Astrocyte (in vitro differentiated cells and primary cell): ENCODE results near the gene PRR5L. TPM values are rescaled to one million over a fixed set of nuclear protein-coding genes. Genes with fewer than 3 reads are reported as not detected.
"Not testable (repeated sequence)": the region's sequence is repeated elsewhere in the genome, so short reads cannot be mapped to it uniquely, and the experiment has no call there.

Experiments
- DNase-seq: peaks from one replicate; pipeline ENCODE4 v3.0.0-alpha.2; 2010; ENCODE audit warnings: low read depth
- FAIRE-seq: peaks from 2 replicates; lab custom pipeline; 2011; peaks lifted over from hg19 to GRCh38; lab: Jason Lieb, UNC
- H2AFZ ChIP-seq: 2 replicates; pipeline ENCODE4 v1.6.0; 2012; ENCODE audit warnings: low read depth, low read length, inconsistent platforms
- H3K27ac ChIP-seq: 2 replicates; pipeline ENCODE4 v1.5.1; 2011; ENCODE audit warnings: low read depth, low read length, inconsistent platforms
- H3K27me3 ChIP-seq: 2 replicates; pipeline ENCODE4 v1.6.0; 2011; ENCODE audit warnings: low read length, inconsistent platforms; ENCODE audit not compliant: insufficient read depth
- H3K36me3 ChIP-seq: 2 replicates; pipeline ENCODE4 v1.5.1; 2011; ENCODE audit warnings: low read length, inconsistent platforms; ENCODE audit not compliant: insufficient read depth
- H3K4me1 ChIP-seq: 2 replicates; pipeline ENCODE4 v1.5.1; 2011; ENCODE audit warnings: low read length, inconsistent platforms; ENCODE audit not compliant: insufficient read depth
- H3K4me2 ChIP-seq: 2 replicates; pipeline ENCODE4 v1.6.0; 2012; ENCODE audit warnings: low read length, inconsistent platforms
- H3K4me3 ChIP-seq: 2 replicates; pipeline ENCODE4 v1.5.1; 2011; ENCODE audit warnings: low read depth, mild to moderate bottlenecking, low read length, inconsistent platforms; ENCODE audit not compliant: insufficient read depth
- H3K79me2 ChIP-seq: 2 replicates; pipeline ENCODE4 v1.6.0; 2012; ENCODE audit warnings: mild to moderate bottlenecking, low read length, inconsistent platforms; ENCODE audit not compliant: insufficient read depth
- H3K9ac ChIP-seq: 2 replicates; pipeline ENCODE4 v1.6.0; 2012; ENCODE audit warnings: mild to moderate bottlenecking, low read length, inconsistent platforms
- H3K9me3 ChIP-seq: 2 replicates; pipeline ENCODE4 v1.5.1; 2012; ENCODE audit warnings: low read depth, mild to moderate bottlenecking, low read length, inconsistent platforms; ENCODE audit not compliant: insufficient read depth
- H4K20me1 ChIP-seq: 2 replicates; pipeline ENCODE4 v1.6.0; 2012; ENCODE audit warnings: low read length, inconsistent platforms; ENCODE audit not compliant: insufficient read depth
- H3K27ac Mint-ChIP-seq: one replicate; pipeline ENCODE4 v1.8.0; 2021; ENCODE audit warnings: mild to moderate bottlenecking, mixed read lengths; ENCODE audit not compliant: unreplicated experiment
- H3K27me3 Mint-ChIP-seq: one replicate; pipeline ENCODE4 v1.8.0; 2021; ENCODE audit warnings: low read depth, mixed read lengths; ENCODE audit not compliant: unreplicated experiment
- H3K36me3 Mint-ChIP-seq: one replicate; pipeline ENCODE4 v1.8.0; 2021; ENCODE audit warnings: low read depth, mixed read lengths; ENCODE audit not compliant: unreplicated experiment
- H3K4me1 Mint-ChIP-seq: one replicate; pipeline ENCODE4 v1.8.0; 2021; ENCODE audit warnings: low read depth, mixed read lengths; ENCODE audit not compliant: unreplicated experiment
- H3K4me3 Mint-ChIP-seq: one replicate; pipeline ENCODE4 v1.8.0; 2021; ENCODE audit warnings: mild to moderate bottlenecking, moderate library complexity, mixed read lengths; ENCODE audit not compliant: unreplicated experiment
- H3K9me3 Mint-ChIP-seq: one replicate; pipeline ENCODE4 v1.8.0; 2021; ENCODE audit warnings: mild to moderate bottlenecking, mixed read lengths; ENCODE audit not compliant: unreplicated experiment
- CTCF ChIP-seq: IDR thresholded peaks from 2 replicates; pipeline ENCODE4 v1.5.1; 2011; ENCODE audit warnings: low read depth, mild to moderate bottlenecking, inconsistent platforms, low read length, moderate library complexity; ENCODE audit not compliant: insufficient read depth
- EZH2 ChIP-seq: IDR thresholded peaks from 2 replicates; pipeline ENCODE4 v1.6.1; 2012; ENCODE audit warnings: mild to moderate bottlenecking, low read length, inconsistent platforms; ENCODE audit not compliant: insufficient read depth
- total RNA-seq: library from RNA; stranded (reverse); gene quantifications from 2 replicates; pipeline ENCODE4 v1.2.1, GENCODE V29; 2021

The PRR5L gene
- total RNA-seq, 1 donor from 2014 or later, result 55.6 TPM

- H2AFZ ChIP-seq, DNase-seq, H3K36me3 Mint-ChIP-seq, H3K27ac ChIP-seq, H3K4me3 Mint-ChIP-seq, H3K4me2 ChIP-seq, H3K9ac ChIP-seq, FAIRE-seq, H3K4me1 Mint-ChIP-seq, H3K27ac Mint-ChIP-seq, H3K9me3 ChIP-seq, H3K4me1 ChIP-seq, H3K36me3 ChIP-seq, H3K79me2 ChIP-seq, H4K20me1 ChIP-seq, H3K4me3 ChIP-seq, H3K27me3 Mint-ChIP-seq, H3K27me3 ChIP-seq, H3K9me3 Mint-ChIP-seq: not testable (repeated sequence)
Measured at GRCh38 chr11:36325403-36325802, 29.3 kb downstream of the PRR5L start.

- no peaks in the 10 kb centered on the region for H3K79me2 ChIP-seq
- H3K4me2 ChIP-seq, result no peak overlapping the region
- H3K9me3 Mint-ChIP-seq, result peaks cover 4% of the 10 kb centered on the region
- TF ChIP-seq EZH2 (no peak), CTCF (no peak)
- FAIRE-seq (peak; percentile 41), DNase-seq (no peak)
- H3K27ac Mint-ChIP-seq, result no peak overlapping the region
- H3K36me3 Mint-ChIP-seq, result peaks cover 2% of the 10 kb centered on the region
- H3K27me3 Mint-ChIP-seq, result no peaks in the 10 kb centered on the region
- no peak overlapping the region for H2AFZ ChIP-seq
- H3K4me1 ChIP-seq, result peaks cover 9% of the 10 kb centered on the region
- no peak overlapping the region for H3K4me3 ChIP-seq
- H3K9ac ChIP-seq, result no peak overlapping the region
- no peaks in the 10 kb centered on the region for H3K9me3 ChIP-seq
- H3K4me1 Mint-ChIP-seq, result peaks cover 8% of the 10 kb centered on the region
- peaks cover 2% of the 10 kb centered on the region for H3K27me3 ChIP-seq
- no peak overlapping the region for H3K27ac ChIP-seq
- no peak overlapping the region for H3K4me3 Mint-ChIP-seq
- H4K20me1 ChIP-seq, result no peaks in the 10 kb centered on the region
- H3K36me3 ChIP-seq, result no peaks in the 10 kb centered on the region
Measured at GRCh38 chr11:36326524-36327419, 30.7 kb downstream of the PRR5L start.

GRCh38 chr11:36328966-36329673 is 33.0 kb downstream of the PRR5L start:
- TF ChIP-seq EZH2 (no peak), CTCF (no peak)
- no peak for FAIRE-seq
- H3K9me3 Mint-ChIP-seq, result peaks cover 4% of the 10 kb centered on the region

More at GRCh38 chr11:36328966-36329673, 33.0 kb downstream of the PRR5L start:
- peak; percentile 46 for DNase-seq
- H3K4me3 Mint-ChIP-seq, result no peak overlapping the region
- H3K27me3 ChIP-seq, result no peaks in the 10 kb centered on the region
- H2AFZ ChIP-seq, result no peak overlapping the region
- no peaks in the 10 kb centered on the region for H3K27me3 Mint-ChIP-seq
- no peaks in the 10 kb centered on the region for H3K9me3 ChIP-seq
- H3K9ac ChIP-seq, result no peak overlapping the region
- no peak overlapping the region for H3K27ac ChIP-seq
- H3K79me2 ChIP-seq, result no peaks in the 10 kb centered on the region
- no peaks in the 10 kb centered on the region for H4K20me1 ChIP-seq
- H3K4me1 Mint-ChIP-seq, result peaks cover 8% of the 10 kb centered on the region
- no peak overlapping the region for H3K4me3 ChIP-seq
- H3K27ac Mint-ChIP-seq, result peak overlapping the region; percentile 81
- H3K36me3 Mint-ChIP-seq, result peaks cover 2% of the 10 kb centered on the region
- no peak overlapping the region for H3K4me2 ChIP-seq
- no peaks in the 10 kb centered on the region for H3K36me3 ChIP-seq
- H3K4me1 ChIP-seq, result peaks cover 9% of the 10 kb centered on the region
